ENCODE results near the gene CAMTA1.

DNA sequence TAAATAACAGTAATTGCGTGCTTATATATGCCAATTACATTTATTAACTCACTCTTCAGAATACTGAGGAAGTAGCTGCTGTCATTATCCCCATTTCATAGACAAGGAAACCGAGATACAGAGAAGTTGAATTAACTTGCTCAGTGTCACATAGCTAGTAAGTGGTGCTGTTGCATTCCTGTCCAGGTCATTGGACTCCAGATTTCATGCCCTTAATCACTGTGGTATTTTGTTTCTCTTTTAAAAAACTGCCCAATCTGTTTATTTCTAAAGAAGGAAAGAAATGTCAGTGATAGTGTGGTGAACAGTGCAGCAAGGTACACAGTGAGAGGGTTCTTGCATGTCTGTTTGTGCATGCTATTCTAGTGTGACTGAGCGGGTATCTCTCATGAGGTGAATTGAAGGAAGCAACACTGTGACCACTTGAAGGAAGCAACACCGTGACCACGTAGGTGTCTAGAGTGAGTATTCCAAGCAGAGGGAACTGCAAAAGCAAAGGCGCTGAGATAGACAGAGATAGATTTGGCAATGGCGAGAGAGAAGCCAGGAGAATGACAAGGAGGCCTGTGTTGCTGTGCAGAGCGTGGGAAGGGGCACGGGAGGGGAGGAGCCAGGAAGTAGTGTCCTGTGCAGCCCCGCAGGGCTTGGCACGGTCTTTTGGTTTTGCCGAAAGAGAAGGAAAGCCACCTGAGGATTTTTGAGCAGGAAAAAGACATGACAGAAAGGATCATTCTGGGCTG is 95.9 kb downstream of the CAMTA1 start:
- TF ChIP-seq GLI4 (tag by site-specific recombination; IDR thresholded peaks at IDR 0.05) (no peak), ZNF624 (tag by site-specific recombination; IDR thresholded peaks at IDR 0.05) (no peak), ZNF423 (tag by site-specific recombination; IDR thresholded peaks at IDR 0.05) (no peak), ZNF555 (tag by site-specific recombination; conservative IDR thresholded peaks at IDR 0.05) (no peak), ZNF239 (tag by site-specific recombination; IDR thresholded peaks at IDR 0.05) (no peak), ZNF146 (tag by site-specific recombination; IDR thresholded peaks at IDR 0.05) (no peak), TCF7L2 (IDR thresholded peaks at IDR 0.05; ENCODE audit: borderline replicate concordance, low read depth, low read length) (no peak)
- TF ChIP-seq, protein P1, sequence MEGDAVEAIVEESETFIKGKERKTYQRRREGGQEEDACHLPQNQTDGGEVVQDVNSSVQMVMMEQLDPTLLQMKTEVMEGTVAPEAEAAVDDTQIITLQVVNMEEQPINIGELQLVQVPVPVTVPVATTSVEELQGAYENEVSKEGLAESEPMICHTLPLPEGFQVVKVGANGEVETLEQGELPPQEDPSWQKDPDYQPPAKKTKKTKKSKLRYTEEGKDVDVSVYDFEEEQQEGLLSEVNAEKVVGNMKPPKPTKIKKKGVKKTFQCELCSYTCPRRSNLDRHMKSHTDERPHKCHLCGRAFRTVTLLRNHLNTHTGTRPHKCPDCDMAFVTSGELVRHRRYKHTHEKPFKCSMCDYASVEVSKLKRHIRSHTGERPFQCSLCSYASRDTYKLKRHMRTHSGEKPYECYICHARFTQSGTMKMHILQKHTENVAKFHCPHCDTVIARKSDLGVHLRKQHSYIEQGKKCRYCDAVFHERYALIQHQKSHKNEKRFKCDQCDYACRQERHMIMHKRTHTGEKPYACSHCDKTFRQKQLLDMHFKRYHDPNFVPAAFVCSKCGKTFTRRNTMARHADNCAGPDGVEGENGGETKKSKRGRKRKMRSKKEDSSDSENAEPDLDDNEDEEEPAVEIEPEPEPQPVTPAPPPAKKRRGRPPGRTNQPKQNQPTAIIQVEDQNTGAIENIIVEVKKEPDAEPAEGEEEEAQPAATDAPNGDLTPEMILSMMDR (tag by site-specific recombination; IDR thresholded peaks at IDR 0.05), result no peak
- TF ChIP-seq, protein P2, sequence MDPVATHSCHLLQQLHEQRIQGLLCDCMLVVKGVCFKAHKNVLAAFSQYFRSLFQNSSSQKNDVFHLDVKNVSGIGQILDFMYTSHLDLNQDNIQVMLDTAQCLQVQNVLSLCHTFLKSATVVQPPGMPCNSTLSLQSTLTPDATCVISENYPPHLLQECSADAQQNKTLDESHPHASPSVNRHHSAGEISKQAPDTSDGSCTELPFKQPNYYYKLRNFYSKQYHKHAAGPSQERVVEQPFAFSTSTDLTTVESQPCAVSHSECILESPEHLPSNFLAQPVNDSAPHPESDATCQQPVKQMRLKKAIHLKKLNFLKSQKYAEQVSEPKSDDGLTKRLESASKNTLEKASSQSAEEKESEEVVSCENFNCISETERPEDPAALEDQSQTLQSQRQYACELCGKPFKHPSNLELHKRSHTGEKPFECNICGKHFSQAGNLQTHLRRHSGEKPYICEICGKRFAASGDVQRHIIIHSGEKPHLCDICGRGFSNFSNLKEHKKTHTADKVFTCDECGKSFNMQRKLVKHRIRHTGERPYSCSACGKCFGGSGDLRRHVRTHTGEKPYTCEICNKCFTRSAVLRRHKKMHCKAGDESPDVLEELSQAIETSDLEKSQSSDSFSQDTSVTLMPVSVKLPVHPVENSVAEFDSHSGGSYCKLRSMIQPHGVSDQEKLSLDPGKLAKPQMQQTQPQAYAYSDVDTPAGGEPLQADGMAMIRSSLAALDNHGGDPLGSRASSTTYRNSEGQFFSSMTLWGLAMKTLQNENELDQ (tag by site-specific recombination; IDR thresholded peaks at IDR 0.05; ENCODE audit: low read depth), result no peak

All from HEK293 (cell line).